ENCODE measurements around the gene JAG1. TPM values are rescaled to one million over a fixed set of nuclear protein-coding genes. Genes with fewer than 3 reads are reported as not detected.
A peak's percentile ranks its signal among the peaks of the same experiment; 100 is the strongest.

Gene JAG1
- total RNA-seq, 1 donor from 2014 or later = 278 TPM

DNA sequence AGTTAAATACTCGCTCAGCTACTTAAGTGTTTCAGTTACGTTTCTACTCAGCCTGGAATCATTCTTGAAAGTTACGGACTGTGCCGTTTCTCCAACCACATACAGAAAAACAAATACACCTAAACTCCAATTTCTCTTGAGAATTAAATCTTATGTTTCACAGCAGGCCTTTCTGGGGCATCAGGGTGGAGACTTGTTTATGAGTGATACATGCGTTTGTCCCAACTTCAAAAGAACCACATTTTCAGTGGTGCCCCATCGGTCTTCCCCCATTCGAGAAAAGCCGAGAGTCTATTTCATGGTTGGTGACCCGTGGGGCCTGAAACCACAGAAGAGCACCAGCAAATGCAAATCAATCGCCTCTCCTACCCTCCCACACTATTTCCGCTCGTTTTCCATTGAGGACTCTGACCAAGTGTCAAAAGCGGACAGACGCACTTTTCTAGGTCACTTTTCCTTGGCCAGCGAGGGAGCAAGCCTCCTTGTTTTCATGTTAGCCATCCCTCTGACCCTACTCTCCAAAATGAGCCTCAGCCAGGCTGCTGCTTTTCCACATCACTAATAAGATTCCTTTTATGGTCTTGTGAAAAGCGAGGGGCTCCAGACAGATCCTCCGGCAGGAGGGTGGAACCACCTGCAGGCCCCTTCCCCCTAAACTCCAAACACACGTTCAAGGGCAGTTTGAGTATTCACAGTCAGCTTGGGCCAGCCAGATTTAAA, 3.1 kb downstream of the JAG1 start:
- no peak for FAIRE-seq
- Histone ChIP-seq H4K20me1 (ENCODE audit: insufficient read depth, low read length) (peaks cover 31% of the 10 kb centered on the region), H3K9ac (ENCODE audit: low read length) (peak overlapping the region; percentile 93), H3K27me3 (ENCODE audit: insufficient read depth, low read length) (no peaks in the 10 kb centered on the region), H3K4me1 (ENCODE audit: insufficient read depth, low read length) (peaks cover 53% of the 10 kb centered on the region), H2AFZ (ENCODE audit: low read depth, low read length) (no peak overlapping the region), H3K4me3 (ENCODE audit: insufficient read depth, low read depth, low read length) (peak overlapping the region; percentile 72), H3K4me2 (ENCODE audit: low read length) (peak overlapping the region; percentile 93), H3K9me3 (ENCODE audit: insufficient read depth, low read depth, low read length) (no peaks in the 10 kb centered on the region), H3K79me2 (ENCODE audit: insufficient read depth, low read length) (peaks cover 76% of the 10 kb centered on the region), H3K27ac (ENCODE audit: low read depth, low read length) (peak overlapping the region; percentile 97), H3K36me3 (ENCODE audit: insufficient read depth, low read length) (peaks cover 9% of the 10 kb centered on the region)
- no peaks in the 10 kb centered on the region for H3K9me3 Mint-ChIP-seq (ENCODE audit: unreplicated experiment)
- peaks cover 36% of the 10 kb centered on the region for H3K36me3 Mint-ChIP-seq (ENCODE audit: low read depth, unreplicated experiment)
- peak overlapping the region; percentile 77 for H3K27ac Mint-ChIP-seq (ENCODE audit: unreplicated experiment)
- peak overlapping the region; percentile 93 for H3K4me3 Mint-ChIP-seq (ENCODE audit: unreplicated experiment)
- peaks cover 36% of the 10 kb centered on the region for H3K4me1 Mint-ChIP-seq (ENCODE audit: low read depth, unreplicated experiment)
- no peak for DNase-seq (ENCODE audit: low read depth)
- TF ChIP-seq, protein P1, sequence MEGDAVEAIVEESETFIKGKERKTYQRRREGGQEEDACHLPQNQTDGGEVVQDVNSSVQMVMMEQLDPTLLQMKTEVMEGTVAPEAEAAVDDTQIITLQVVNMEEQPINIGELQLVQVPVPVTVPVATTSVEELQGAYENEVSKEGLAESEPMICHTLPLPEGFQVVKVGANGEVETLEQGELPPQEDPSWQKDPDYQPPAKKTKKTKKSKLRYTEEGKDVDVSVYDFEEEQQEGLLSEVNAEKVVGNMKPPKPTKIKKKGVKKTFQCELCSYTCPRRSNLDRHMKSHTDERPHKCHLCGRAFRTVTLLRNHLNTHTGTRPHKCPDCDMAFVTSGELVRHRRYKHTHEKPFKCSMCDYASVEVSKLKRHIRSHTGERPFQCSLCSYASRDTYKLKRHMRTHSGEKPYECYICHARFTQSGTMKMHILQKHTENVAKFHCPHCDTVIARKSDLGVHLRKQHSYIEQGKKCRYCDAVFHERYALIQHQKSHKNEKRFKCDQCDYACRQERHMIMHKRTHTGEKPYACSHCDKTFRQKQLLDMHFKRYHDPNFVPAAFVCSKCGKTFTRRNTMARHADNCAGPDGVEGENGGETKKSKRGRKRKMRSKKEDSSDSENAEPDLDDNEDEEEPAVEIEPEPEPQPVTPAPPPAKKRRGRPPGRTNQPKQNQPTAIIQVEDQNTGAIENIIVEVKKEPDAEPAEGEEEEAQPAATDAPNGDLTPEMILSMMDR (IDR thresholded peaks at IDR 0.05; ENCODE audit: insufficient read depth, low read depth, low read length) = no peak
- no peak for TF ChIP-seq EZH2 (IDR thresholded peaks at IDR 0.05; ENCODE audit: insufficient read depth, low read length)
- no peaks in the 10 kb centered on the region for H3K27me3 Mint-ChIP-seq (ENCODE audit: low read depth, unreplicated experiment)

DNA sequence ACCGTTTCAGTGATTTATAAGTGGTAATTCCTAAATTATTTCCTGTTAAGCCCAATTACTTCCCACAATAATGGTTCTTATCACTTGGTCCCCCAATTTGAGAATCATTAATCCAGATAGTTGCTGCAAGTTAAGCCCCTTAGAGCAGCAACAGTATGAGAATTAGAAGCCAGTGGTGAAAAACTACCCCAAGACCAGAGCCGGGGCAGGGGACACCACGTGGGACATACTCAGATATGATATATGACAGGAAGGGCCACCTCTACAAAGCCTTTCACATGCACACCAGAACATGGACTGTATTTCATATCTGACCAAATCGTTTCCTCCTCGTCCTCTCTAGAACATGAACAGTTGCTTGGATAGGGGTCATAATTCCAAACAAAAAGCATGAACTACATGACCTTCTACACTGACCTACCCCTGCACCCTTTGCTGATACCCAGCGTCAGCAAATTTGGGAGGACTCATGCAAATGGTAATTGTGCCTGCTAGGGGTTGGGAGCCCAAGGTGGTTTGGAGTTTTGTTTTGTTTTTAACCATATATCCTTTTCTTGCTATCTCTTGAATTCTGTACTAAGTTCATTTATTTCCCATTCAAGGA, 3.9 kb downstream of the JAG1 start:
- Mint-ChIP-seq H3K27ac (ENCODE audit: unreplicated experiment) (peak overlapping the region; percentile 77), H3K4me3 (ENCODE audit: unreplicated experiment) (peak overlapping the region; percentile 93), H3K27me3 (ENCODE audit: low read depth, unreplicated experiment) (no peaks in the 10 kb centered on the region), H3K4me1 (ENCODE audit: low read depth, unreplicated experiment) (peaks cover 36% of the 10 kb centered on the region), H3K36me3 (ENCODE audit: low read depth, unreplicated experiment) (peaks cover 36% of the 10 kb centered on the region), H3K9me3 (ENCODE audit: unreplicated experiment) (no peaks in the 10 kb centered on the region)
- H3K27ac ChIP-seq (ENCODE audit: low read depth, low read length) = peak overlapping the region; percentile 97
- TF ChIP-seq, protein P1 (IDR thresholded peaks at IDR 0.05; ENCODE audit: insufficient read depth, low read depth, low read length) = no peak
- TF ChIP-seq EZH2 (IDR thresholded peaks at IDR 0.05; ENCODE audit: insufficient read depth, low read length) = no peak
- peak overlapping the region; percentile 93 for H3K4me2 ChIP-seq (ENCODE audit: low read length)
- H2AFZ ChIP-seq (ENCODE audit: low read depth, low read length) = no peak overlapping the region
- H3K4me1 ChIP-seq (ENCODE audit: insufficient read depth, low read length) = peaks cover 53% of the 10 kb centered on the region
- H4K20me1 ChIP-seq (ENCODE audit: insufficient read depth, low read length) = peaks cover 33% of the 10 kb centered on the region
- peaks cover 9% of the 10 kb centered on the region for H3K36me3 ChIP-seq (ENCODE audit: insufficient read depth, low read length)
- no peaks in the 10 kb centered on the region for H3K9me3 ChIP-seq (ENCODE audit: insufficient read depth, low read depth, low read length)
- H3K9ac ChIP-seq (ENCODE audit: low read length) = peak overlapping the region; percentile 93
- no peak for FAIRE-seq
- H3K79me2 ChIP-seq (ENCODE audit: insufficient read depth, low read length) = peaks cover 83% of the 10 kb centered on the region
- DNase-seq (ENCODE audit: low read depth) = no peak
- peak overlapping the region; percentile 72 for H3K4me3 ChIP-seq (ENCODE audit: insufficient read depth, low read depth, low read length)
- no peaks in the 10 kb centered on the region for H3K27me3 ChIP-seq (ENCODE audit: insufficient read depth, low read length)

All from astrocyte (in vitro differentiated cells and primary cell).